LNCAP (cell line): ENCODE data around the gene ZFC3H1.

Experiments used
- CTCF ChIP-seq: fragments of 450-650 bp; IDR thresholded peaks from 2 replicates; pipeline ENCODE4 v1.5.1; 2017; ENCODE audit warnings: mild to moderate bottlenecking

Gene ZFC3H1

GRCh38 chr12:71578694-71579258 is 84.9 kb downstream of the ZFC3H1 start:
- TF ChIP-seq CTCF: no peak

DNA sequence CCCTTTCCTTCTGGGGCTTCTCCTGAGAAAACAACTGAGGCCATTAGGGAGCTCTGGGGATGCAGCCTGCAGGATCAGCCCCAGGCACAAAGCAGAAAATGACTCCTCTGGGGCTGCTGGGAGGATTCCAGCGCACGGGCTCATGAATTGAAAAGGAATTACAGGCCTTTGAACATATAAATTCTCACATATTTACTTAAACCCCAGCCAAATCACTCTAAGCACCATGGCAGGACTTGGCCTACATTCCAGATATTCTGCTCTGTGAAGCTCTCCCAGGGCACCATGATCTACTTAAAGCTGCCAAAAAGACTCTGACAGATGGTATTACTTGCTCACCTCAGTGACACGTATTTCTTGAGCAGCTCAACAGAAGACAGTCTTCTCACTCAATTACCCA is 87.2 kb downstream of the ZFC3H1 start:
- TF ChIP-seq CTCF: no peak

- TF ChIP-seq CTCF: no peak
These were observed 96.1 kb downstream of the ZFC3H1 start for GRCh38 chr12:71567537-71567936.

- no peak for TF ChIP-seq CTCF
These were observed 97.0 kb downstream of the ZFC3H1 start for GRCh38 chr12:71566655-71567054.

- TF ChIP-seq CTCF: no peak
These were observed 98.1 kb downstream of the ZFC3H1 start for GRCh38 chr12:71565535-71565934.

DNA sequence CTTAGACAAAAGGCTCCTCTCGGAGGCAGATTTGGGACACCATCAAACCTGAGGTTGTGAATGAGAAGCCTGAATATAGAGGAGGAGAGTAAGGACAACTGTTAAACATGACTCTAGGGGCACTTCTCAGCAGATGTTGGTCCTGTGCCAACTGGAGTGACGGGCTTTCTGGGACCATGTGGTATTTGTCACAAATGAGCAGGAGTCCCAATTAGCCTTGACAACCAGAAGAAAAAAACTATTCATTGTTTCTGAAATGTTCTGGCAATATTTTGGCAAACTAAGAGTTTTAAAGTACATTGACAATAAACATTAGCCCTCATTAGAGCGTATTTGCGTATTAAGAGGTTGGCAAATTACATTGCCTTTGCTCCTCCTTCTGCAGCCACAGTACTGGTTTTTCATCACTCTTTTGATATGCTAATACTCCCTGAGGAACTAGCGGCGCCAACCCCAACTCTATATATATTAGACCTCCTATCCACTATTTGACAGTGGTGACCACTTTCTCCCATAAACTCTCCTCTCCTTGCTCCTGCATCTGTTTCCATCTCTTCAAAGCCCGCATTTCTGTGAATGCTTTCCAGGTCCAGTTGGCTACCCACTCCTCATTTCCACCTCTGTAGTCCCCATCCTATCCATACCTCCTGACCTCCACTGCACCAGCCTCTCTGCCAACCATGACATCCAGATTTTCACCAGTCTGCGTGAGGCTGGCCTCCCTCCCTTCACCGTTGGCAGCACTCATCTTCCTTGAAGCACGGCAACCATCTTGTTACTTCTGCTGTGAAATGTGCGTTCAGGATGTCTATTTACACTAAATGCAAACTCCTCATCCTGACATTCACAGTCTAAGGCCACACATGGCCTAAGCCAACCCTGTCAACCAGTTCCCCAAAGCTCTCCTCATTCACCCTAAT is 100.7 kb downstream of the ZFC3H1 start:
- TF ChIP-seq CTCF: no peak
